PFSK-1 (cell line): ENCODE measurements around the gene DLGAP1.

Source experiments
- FOXP2 ChIP-seq: optimal IDR thresholded peaks from 2 replicates; pipeline ENCODE3; 2011; ENCODE audit warnings: borderline replicate concordance, control low read depth, inconsistent platforms; ENCODE audit not compliant: insufficient read depth; ENCODE audit errors: extremely low read length, extremely low read depth
- POLR2AphosphoS5 ChIP-seq: IDR thresholded peaks from 2 replicates; pipeline ENCODE4 v1.6.1; 2012; ENCODE audit warnings: low read depth, mild to moderate bottlenecking, control low read depth, low read length, moderate library complexity
- REST ChIP-seq, 2 experiments: IDR thresholded peaks; 2 replicates each; pipeline versions ENCODE4 v1.6.1 to v1.8.0; 2011 to 2012; ENCODE audit warnings: low read depth in 2 of 2, low read length in 2 of 2, control low read depth in 1 of 2, inconsistent platforms in 1 of 2, mild to moderate bottlenecking in 1 of 2, moderate library complexity in 1 of 2; ENCODE audit not compliant: insufficient read depth in 1 of 2
- SIN3A ChIP-seq: IDR thresholded peaks from 2 replicates; pipeline ENCODE4 v1.6.1; 2012; ENCODE audit warnings: mild to moderate bottlenecking, low read length, moderate library complexity, borderline replicate concordance; ENCODE audit not compliant: insufficient read depth
- TAF1 ChIP-seq: IDR thresholded peaks from 2 replicates; pipeline ENCODE4 v1.6.1; 2012; ENCODE audit warnings: low read length, control low read depth, borderline replicate concordance; ENCODE audit not compliant: insufficient read depth

DLGAP1 gene

DNA sequence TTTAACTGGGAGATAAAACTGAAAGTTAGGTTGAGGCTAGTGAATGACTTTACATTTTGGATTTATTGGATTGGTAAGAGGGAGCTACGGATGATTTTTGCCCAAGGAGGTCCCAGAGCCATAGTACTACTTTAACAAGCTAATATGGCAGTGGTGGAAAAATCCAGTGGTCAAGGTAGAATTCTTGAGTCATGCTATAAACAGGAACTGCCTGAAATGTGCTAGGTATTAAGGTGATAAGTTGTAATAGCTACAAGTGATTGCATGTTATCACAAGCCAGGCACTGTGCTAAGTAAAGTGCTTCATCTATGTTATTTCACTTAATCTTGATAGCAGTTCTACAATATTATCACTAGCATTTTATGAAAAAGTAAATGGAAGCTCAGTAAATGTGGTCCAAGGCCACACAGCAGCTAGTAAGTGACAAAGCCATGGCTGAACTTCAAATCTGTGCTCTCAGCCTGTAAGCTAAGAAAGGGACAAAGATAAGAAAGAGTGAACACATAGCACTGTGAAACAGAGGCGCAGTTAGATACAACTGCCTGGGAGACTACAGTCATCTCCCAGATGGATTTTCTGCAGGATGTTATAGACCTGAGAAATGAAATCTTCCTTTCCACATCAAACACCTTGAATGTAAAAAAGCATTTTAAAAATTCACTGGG lies 535.6 kb downstream of the DLGAP1 start:
- no peak for TF ChIP-seq POLR2AphosphoS5
- TF ChIP-seq FOXP2, result no peak
- TF ChIP-seq TAF1, result no peak
- no peak for TF ChIP-seq SIN3A
- no peak for TF ChIP-seq REST (IDR thresholded peaks at IDR 0.05; ENCODE audit: insufficient read depth in 1 of 2, low read depth in 2 of 2, low read length in 2 of 2)

GRCh38 chr18:3916082-3916481 lies 539.0 kb downstream of the DLGAP1 start:
- TF ChIP-seq FOXP2, result no peak
- TF ChIP-seq POLR2AphosphoS5, result no peak
- TF ChIP-seq SIN3A, result no peak
- TF ChIP-seq REST (IDR thresholded peaks at IDR 0.05; ENCODE audit: insufficient read depth in 1 of 2, low read depth in 2 of 2, low read length in 2 of 2), result no peak
- no peak for TF ChIP-seq TAF1

- TF ChIP-seq TAF1 (no peak), SIN3A (no peak), FOXP2 (no peak), REST (IDR thresholded peaks at IDR 0.05; ENCODE audit: insufficient read depth in 1 of 2, low read depth in 2 of 2, low read length in 2 of 2) (no peak), POLR2AphosphoS5 (no peak)
Measured at GRCh38 chr18:3914833-3915610, 540.1 kb downstream of the DLGAP1 start.

GRCh38 chr18:3914109-3914508 lies 541.0 kb downstream of the DLGAP1 start:
- no peak for TF ChIP-seq FOXP2
- TF ChIP-seq REST (IDR thresholded peaks at IDR 0.05; ENCODE audit: insufficient read depth in 1 of 2, low read depth in 2 of 2, low read length in 2 of 2), result no peak
- no peak for TF ChIP-seq POLR2AphosphoS5
- no peak for TF ChIP-seq TAF1
- no peak for TF ChIP-seq SIN3A
